Panc1 (cell line): Measurements from ENCODE around the gene FAM81A. TPM values are rescaled to one million over a fixed set of nuclear protein-coding genes. Genes with fewer than 3 reads are reported as not detected.

Source experiments
- ATAC-seq: fragments of 200-7000 bp; cut with Tn5 transposase; 2 replicates; pipeline ENCODE4 v1.9.1; 2020; ENCODE audit warnings: mild to moderate bottlenecking, moderate library complexity
- BruUV-seq: library from RNA; stranded (reverse); fragments of 400-500 nt; replicated peaks from 2 replicates; lab custom pipeline; 2021; lab: Mats Ljungman, UMichigan
- CTCF ChIA-PET: fragments of 300-600 bp; sonication (Branson Sonifier 250); formaldehyde crosslinking; loops from one replicate; lab custom pipeline; 2022; ENCODE audit warnings: antibody characterized with exemption; lab: Charles Lee
- POLR2A ChIA-PET: fragments of 300-600 bp; sonication (Branson Sonifier 250); formaldehyde crosslinking; loops from one replicate; lab custom pipeline; 2022; ENCODE audit warnings: antibody characterized with exemption; lab: Charles Lee
- DNase-seq: peaks from one replicate; pipeline ENCODE4 v3.0.0-alpha.2; 2010; ENCODE audit warnings: low read depth, low spot score
- H3K27ac ChIP-seq: 2 replicates; pipeline ENCODE4 v1.5.1; 2011; ENCODE audit warnings: mild to moderate bottlenecking, low read length, inconsistent platforms
- H3K27me3 ChIP-seq: fragments of 200-500 bp; sonication (Bioruptor generic); 2 replicates; pipeline ENCODE4 v1.6.0; 2014; ENCODE audit warnings: low read length, inconsistent platforms; ENCODE audit not compliant: control insufficient read depth, insufficient read depth
- H3K36me3 ChIP-seq: fragments of 200-500 bp; sonication (Bioruptor generic); 2 replicates; pipeline ENCODE4 v1.5.1; 2014; ENCODE audit warnings: inconsistent platforms, mild to moderate bottlenecking, low read length, moderate library complexity; ENCODE audit not compliant: control insufficient read depth, insufficient read depth
- H3K4me1 ChIP-seq: 2 replicates; pipeline ENCODE4 v1.5.1; 2011; ENCODE audit warnings: inconsistent platforms, mild to moderate bottlenecking, low read length, moderate library complexity; ENCODE audit not compliant: control insufficient read depth, insufficient read depth
- H3K4me3 ChIP-seq, 2 experiments: 2 replicates each; pipeline ENCODE4 v1.5.1; 2011 to 2012; ENCODE audit warnings: low read depth in 2 of 2, low read length in 2 of 2, mild to moderate bottlenecking in 2 of 2, inconsistent platforms in 1 of 2, moderate library complexity in 1 of 2
- H3K9me3 ChIP-seq: fragments of 200-500 bp; sonication (Bioruptor generic); 2 replicates; pipeline ENCODE4 v1.5.1; 2014; ENCODE audit warnings: low read depth, mild to moderate bottlenecking, inconsistent platforms, low read length, moderate library complexity; ENCODE audit not compliant: control insufficient read depth, insufficient read depth
- CTCF ChIP-seq: fragments of 450-650 bp; IDR thresholded peaks from 2 replicates; pipeline ENCODE4 v1.5.1; 2017; ENCODE audit warnings: mild to moderate bottlenecking
- POLR2AphosphoS5 ChIP-seq: IDR thresholded peaks from 2 replicates; pipeline ENCODE4 v1.6.1; 2012; ENCODE audit warnings: mild to moderate bottlenecking, low read depth, low read length, moderate library complexity
- REST ChIP-seq, 2 experiments: IDR thresholded peaks; 2 replicates each; pipeline ENCODE4 v1.6.1; 2011 to 2012; ENCODE audit warnings: low read depth in 2 of 2, control low read depth in 1 of 2, low read length in 1 of 2, mild to moderate bottlenecking in 1 of 2, moderate library complexity in 1 of 2; ENCODE audit not compliant: insufficient read depth in 1 of 2
- SIN3A ChIP-seq: IDR thresholded peaks from 2 replicates; pipeline ENCODE4 v1.6.1; 2012; ENCODE audit warnings: low read depth, mild to moderate bottlenecking, low read length, moderate library complexity, borderline replicate concordance; ENCODE audit not compliant: insufficient read depth
- TCF7L2 ChIP-seq: IDR thresholded peaks from 2 replicates; pipeline ENCODE4 v1.6.1; 2011; ENCODE audit warnings: mild to moderate bottlenecking, low read depth, low read length, inconsistent platforms
- in situ Hi-C: cut with HindIII; loops from 2 replicates; pipeline ENCODE4 v1.10.0; 2016; ENCODE audit warnings: low sequenced_read_pairs, low pct_unique_long_range_greater_than_20kb
- intact Hi-C: fragments of 100-400 bp; cut with micrococcal nuclease; formaldehyde crosslinking; loops from one replicate; pipeline ENCODE4 v1.10.0; 2022; ENCODE audit not compliant: unreplicated experiment
- total RNA-seq: library from RNA; stranded (reverse); gene quantifications from one replicate; pipeline ENCODE4 v1.2.1, GENCODE V29; 2021; ENCODE audit not compliant: unreplicated experiment

Gene FAM81A
- total RNA-seq, 1 experiment from 2014 or later: 7.3 TPM

- H3K36me3 ChIP-seq: no peaks in the 10 kb centered on the region
- H3K4me3 ChIP-seq: no peak overlapping the region
- H3K27me3 ChIP-seq: no peaks in the 10 kb centered on the region
- ATAC-seq (no peak), DNase-seq (no peak)
- POLR2A ChIA-PET: no interaction called here
- no peak overlapping the region for H3K27ac ChIP-seq
- in situ Hi-C loops: no loop called here
- H3K9me3 ChIP-seq: no peaks in the 10 kb centered on the region
- intact Hi-C loops: no loop called here
- CTCF ChIA-PET: interaction anchor here (0.6 kb wide), 1 partner anchor 72 kb away, joined by 9 read pairs; no protein-coding TSS in a partner anchor
- BruUV-seq: no TSS peak
- no peaks in the 10 kb centered on the region for H3K4me1 ChIP-seq
- TF ChIP-seq POLR2AphosphoS5 (no peak), TCF7L2 (no peak), SIN3A (no peak), REST (IDR thresholded peaks at IDR 0.05; ENCODE audit: insufficient read depth in 1 of 2, low read depth in 2 of 2, low read length in 1 of 2) (no peak), CTCF (no peak)
Measured at GRCh38 chr15:59571606-59572005, 133.6 kb downstream of the FAM81A start.

Other genes starting within 250 kb of the FAM81A start
- gene LDHAL6B, start 231.3 kb upstream of the FAM81A start, total RNA-seq: not detected
- 161 TPM for gene MYO1E, start 65.3 kb upstream of the FAM81A start, total RNA-seq
- not detected for gene GCNT3, start 173.6 kb downstream of the FAM81A start, total RNA-seq
- 234 TPM for gene GTF2A2, start 219.3 kb downstream of the FAM81A start, total RNA-seq